ENCODE results near the gene KCNQ1.

Gene KCNQ1

DNA sequence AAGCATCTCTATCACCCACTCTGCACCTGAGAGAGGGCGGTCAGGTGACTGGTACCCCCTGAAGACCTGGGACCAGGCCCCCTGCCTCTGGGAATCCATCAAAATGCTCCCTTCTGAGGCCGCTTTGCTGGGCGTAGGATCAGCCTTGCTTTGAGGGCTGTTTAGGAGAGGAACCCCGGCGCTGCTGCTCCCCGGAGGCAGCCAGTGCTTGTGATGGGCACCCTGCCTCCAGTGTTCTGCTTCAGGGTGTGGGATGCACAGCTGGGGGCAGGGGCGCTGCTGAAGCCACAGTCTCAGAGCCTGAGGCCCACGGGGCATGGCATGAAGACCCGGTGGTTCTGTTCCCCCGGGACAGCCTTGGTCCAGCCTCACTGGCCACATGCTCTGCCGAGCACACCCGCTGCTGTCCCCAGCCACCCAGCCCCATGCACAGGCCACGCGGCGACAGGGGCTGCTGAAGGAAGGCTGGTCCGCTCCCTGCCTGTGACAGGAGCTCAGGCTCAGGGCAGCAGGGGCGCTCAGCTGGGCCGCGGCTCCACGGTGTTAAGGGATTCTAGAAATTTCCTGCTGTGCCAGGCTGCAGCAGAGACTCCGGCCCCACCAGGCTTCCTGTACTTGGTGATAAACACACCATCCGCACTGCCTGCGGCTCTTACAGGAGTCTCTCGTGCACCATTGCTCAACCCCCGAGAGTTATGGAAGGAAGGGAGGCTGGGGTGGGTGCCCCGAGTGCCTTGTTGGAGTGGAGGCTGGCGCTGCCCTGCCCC lies 91.0 kb downstream of the KCNQ1 start:
- no peak for DNase-seq (ENCODE audit: low spot score)

DNA sequence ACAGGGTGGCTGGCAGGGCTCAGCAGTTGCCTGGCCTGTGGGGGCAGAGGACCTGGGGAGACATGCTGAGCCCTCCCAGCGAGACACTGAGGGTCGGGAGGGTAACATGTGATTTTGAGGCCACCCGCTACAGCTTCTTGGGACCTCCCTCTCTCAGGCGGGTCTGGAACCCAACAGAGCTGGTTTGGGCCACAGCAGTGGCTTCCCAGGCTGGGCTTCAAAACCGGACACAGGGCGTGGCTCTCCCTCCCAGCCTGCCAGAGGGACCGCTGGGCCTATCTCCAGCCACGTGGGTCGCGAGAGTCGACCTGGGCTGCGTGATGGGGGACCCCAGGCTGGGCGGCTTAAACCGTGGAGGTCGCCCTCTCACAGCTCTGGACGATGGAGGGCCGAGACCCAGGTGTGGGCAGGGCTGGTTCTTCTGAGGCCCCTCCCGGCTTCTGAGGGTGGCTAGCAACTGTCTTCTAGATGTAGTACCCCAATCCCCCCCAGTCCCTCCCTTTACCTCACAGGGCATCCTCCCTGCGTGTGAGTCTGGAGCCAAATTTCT lies 91.7 kb downstream of the KCNQ1 start:
- DNase-seq (ENCODE audit: low spot score) = no peak

DNA sequence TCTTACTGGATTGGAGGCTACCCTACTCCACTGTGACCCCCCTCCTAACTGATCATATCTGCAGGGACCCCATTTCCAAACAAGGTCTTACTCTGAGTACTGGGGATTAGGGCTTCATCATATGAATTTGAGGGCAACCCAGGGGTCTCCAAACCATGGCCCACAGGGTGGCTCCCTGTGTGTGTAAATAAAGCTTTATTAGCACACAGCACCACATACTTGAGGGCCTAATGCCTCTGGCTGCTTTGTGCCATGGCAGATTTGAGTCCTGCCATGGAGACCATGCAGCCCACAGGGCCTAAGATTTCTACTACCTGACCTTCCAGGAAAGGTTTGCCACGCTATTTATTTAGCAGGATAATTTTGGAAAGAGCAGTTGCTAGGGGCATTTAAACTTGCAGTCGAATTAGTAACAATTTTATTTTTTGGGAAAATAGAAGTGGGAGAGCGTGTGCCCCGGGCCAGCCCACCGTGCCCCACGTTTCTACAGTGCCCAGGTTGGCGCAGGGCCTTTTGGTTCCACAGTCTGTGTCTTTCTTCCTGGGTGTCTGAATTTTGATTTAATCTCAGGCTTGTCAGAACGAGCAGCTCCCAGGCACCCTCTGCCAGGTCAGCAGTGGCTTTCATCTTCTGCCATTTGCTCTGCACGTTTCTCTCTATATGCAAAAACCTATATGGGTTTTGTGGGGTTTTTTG lies 92.3 kb downstream of the KCNQ1 start:
- DNase-seq (ENCODE audit: low spot score) = no peak

DNA sequence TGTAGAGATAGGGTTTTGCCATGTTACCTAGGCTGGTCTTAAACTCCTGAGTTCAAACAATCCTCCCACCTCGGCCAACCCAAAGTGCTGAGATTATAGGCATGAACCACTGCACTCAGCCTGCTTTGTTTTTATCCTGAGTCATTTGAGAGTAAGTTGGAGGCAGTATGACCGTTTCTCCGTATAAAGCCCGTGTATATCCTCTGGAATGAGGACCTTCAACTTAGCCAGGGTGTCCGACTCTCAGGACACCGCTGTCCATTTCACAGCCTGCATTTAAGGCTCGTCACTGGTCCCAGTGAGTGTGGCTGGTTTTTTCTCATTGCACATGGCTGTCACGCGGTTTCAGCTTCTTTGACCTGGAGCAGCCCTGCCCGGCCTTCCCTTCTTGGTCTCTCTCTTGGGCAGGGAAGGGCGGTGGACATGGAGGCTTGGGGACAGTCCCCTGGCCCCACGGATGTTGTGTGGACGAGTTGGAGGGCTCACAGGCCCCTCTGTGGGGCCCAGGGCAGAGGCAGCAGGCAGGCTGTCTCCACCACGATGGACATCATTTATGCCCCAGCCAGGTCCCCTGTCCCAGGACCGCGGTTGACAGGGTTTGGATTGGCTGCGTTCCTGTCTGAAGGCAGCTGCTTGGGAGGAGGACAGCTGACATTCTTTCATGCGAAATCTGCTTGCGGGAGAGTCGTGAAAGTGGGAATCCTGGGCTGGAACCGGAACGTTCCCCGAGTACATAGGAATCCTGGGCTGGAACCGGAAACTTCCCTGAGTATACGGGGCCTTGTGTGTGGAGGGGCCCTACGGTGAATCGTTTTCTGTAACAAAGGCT lies 93.3 kb downstream of the KCNQ1 start:
- DNase-seq (ENCODE audit: low spot score) = no peak

DNA sequence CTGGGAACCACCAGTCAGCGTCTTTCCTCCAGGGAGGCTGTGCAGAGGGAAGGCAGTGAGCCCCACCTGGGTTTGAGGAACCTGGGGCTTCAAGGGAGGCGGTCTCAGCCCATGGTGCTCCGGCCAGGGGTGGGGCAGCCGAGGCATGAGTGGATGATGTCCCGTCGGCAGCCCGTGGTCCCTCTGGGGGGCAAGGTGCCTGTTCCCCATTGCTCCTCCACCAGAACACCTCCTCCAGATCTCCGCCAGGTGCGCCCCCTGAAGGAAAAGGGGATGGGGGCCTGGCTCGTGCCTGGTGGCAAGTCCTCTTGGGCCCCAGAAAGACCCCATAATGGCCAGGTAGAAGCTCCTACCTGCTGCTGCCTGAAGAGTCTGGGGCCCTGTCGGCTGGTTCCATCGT lies 94.1 kb downstream of the KCNQ1 start:
- DNase-seq (ENCODE audit: low spot score) = no peak

DNA sequence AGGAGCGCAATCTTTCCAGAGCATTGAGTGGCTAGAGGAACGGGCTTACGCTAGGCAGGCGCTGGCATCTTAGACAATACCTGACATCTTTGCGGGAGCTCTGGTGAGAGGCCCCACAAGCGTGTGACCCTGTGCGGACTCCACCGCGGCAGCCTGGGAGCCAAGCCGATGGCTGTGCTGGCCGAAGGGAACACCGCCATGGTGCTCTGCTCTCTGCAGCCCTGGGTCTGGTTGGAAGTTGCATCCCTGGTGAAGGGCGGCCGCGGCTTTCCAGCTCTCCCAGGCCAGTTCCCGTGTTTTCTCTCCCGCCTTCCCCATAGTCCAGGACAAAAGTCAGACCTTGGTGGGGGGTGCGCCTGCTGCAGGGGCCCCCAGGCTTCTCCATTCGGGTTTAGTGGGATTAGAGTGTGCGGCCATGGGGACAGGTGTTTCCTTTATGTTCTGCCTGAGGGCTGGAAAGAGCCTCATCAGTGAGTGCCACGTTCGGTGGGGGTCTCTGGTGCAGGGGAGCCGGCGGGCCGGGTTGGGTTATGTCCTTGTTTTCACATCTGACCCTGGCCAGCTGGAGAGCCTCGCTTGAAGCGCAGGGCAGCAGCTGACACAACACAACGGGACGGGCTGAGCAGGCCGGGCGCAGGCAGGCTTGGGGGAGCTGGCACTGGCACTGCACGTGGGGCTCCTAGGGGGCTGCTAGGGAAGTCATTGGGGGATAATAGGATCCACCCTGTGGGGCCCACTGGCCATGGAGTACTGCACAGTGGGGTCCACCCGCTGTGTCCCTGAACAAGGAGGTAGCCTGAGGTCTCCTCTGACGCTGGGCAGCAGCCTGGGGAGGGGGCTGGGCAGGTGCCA lies 94.8 kb downstream of the KCNQ1 start:
- no peak for DNase-seq (ENCODE audit: low spot score)

DNA sequence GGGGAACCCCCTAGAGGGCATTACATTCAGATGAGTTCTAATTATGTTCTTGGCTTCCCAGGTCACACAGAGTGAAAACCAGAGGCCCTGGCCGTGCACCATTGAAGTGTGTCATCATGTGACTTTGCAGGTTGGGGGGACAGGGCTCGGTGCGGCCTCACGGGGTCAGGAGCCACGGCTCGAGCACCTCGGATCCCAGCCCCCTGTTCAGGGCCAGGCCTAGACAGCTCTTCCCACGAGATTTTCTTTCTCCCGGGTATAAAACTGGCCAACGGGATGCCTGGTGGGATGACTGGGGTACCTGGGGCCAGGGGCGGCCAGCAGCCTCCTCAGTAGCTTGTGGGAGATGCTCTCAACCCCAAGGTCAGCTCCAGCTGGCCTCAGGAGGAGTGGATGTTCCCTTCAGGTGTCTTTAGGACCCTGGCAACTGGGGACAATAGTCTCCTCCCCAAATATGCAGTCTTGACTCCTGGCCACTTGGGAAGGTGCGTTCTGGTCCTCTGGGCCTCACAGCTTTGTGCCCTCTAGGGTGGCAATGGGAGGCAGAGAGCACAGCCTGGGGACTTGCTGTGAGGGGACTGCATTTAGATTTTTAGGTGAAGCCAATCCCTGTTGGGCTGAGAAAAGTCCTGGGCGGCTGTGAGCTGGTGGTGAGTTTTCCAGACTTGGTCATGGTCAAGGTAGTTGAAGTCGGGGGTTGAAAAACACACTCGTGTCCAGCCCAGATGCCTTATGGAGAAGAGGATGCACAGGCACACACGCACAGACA lies 95.6 kb downstream of the KCNQ1 start:
- no peak for DNase-seq (ENCODE audit: low spot score)

DNA sequence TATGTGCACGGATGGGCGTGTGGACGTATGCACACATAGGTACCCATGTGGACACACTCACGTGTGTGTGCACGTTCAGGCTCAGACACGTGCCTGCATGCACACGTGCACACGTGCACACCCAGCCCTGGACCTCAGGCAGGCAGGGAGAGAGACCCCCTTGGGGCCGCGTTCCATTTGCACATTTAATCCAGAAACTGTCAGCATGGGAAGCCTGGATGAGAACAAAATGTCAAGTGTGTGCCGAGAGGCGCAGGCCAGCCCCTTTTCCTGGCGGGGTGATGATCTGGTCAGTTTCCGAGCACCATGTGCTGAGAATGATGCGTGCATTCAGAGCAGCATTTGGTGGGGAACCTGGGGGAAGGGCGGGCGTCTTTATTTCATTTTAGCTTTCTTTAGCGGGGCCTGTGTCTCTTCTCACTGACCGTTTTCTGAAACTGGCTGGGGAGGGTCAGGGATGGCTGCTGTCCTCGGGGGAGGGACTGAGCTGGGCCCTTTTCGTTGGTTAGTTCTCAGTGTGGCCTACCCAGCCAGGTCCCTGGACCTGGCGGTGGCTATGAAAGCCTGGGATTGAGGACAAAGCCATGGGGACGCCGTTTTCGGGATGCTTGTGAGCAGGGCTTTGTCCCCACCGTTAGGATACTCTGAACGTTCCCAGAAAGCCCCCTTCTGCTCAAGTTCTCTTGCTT lies 96.3 kb downstream of the KCNQ1 start:
- DNase-seq (ENCODE audit: low spot score) = no peak

DNA sequence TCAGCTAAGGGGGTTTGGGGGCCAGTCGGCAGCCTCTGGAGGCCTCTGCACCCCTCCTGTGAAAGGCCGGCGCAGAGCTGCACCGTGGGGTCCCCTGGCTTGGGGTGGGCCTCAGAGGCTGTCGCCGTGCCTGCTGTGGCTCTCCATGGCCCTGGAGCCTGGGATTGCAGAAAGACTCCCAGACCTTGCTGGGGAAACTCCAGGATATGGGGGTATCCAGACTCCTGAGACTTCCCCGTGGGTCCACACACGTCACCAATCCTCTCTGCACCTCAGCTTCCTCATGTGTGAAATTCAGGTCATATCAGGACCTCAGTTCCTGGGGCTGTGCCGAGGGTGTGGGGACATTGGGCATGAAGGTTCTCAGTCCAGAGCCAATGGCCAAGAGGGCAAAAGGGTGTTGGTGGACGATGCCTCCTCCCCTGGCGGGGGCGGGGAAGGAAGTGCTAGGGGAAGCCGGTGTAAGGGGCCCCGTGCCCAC lies 97.1 kb downstream of the KCNQ1 start:
- DNase-seq (ENCODE audit: low spot score) = no peak

DNA sequence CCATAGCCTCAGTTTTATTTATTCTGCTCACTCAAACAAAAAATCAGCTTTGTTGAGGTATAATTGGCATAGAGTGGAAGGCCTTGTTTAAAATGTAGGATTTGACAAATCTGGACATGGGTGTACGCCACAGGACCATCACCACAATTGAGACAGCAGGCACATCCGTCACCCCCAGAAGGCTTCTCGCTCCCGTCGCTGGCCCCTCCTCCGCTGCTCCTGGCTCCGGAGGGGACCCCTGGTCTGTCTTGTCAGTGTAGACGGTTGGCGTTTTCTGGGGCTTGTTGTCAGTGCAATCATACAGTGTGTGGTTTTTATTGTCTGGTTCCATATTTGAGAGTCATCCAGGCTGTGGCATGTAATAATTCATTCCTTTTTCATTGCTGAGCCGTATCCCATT lies 97.6 kb downstream of the KCNQ1 start:
- DNase-seq (ENCODE audit: low spot score) = no peak

DNA sequence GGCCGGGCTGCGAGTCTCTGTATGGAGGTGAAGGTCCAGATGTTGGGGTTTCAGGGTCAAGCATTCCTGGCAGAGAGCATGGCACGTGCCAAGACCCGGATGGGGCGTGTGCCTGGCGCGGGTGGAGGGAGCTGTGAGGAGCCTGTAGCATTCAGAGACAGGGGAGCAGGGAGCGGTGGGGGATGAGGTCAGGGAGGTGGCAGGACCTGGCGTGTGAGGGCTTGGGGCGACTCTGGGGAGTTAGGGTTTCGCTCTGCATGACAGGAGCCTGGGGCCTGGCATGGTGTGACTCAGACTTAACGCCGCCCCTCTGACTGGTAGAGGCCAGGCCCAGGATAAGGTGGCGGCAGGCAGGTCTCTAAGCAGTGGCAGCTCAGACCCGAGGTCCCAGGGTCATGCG lies 103.0 kb downstream of the KCNQ1 start:
- no peak for DNase-seq (ENCODE audit: low spot score)

DNA sequence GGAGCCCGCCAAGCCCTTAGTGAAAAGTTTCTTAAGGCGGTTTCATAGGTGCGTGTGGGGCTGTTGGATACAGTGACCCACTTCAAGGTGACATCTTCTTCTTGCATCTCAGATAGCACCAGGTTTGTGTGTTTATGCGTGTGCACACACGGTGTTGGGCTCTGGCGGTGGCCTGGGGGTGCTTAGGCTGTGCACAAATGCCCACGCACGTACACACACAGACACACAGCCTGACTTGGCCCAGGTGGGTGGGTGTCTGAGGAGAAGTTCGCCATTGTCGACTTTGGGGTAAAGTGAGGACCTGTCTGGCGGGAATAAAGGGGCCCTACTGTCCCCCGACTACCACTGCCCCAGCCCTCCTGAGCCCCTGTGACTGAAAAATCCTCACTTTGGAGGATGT lies 103.8 kb downstream of the KCNQ1 start:
- DNase-seq (ENCODE audit: low spot score) = no peak

DNA sequence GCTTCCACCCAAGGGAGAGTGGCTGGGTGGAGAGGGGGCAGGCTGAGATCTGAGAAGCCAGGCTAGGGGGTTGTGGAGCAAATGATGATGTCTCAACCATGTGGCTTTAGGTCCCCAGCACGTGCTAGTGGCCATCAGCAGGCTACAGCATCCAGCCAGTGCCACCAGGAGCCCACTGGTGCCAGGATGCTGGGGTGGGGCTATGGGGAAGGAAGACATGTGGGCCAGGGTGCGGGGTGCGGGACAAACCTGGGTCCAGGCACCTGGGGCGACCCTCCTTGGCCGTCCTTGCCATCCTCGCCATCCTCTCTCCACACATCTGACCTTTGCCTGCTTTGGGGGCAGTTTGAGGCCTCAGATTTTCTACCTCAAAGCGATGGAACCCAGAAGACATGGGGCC lies 104.3 kb downstream of the KCNQ1 start:
- DNase-seq (ENCODE audit: low spot score) = no peak

DNA sequence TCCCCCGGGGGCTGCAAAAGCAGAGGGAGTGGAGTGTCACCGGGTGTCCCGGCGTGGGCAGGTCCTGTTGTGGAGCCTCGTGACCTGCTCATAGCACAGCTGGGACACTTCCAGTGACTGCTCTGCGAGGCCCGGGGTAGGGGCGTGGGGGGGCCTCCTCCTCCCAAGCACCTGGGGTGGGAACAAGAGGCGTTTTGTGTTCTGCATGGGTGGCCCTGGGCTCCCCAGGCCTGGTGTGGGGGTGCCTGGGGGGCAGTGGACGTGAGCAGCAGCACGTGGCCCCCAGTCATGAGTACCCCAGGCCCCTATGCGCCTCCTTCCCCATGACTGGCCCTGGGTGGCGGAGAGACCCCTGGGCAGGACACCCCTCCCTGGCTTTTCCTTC lies 104.7 kb downstream of the KCNQ1 start:
- no peak for DNase-seq (ENCODE audit: low spot score)

DNA sequence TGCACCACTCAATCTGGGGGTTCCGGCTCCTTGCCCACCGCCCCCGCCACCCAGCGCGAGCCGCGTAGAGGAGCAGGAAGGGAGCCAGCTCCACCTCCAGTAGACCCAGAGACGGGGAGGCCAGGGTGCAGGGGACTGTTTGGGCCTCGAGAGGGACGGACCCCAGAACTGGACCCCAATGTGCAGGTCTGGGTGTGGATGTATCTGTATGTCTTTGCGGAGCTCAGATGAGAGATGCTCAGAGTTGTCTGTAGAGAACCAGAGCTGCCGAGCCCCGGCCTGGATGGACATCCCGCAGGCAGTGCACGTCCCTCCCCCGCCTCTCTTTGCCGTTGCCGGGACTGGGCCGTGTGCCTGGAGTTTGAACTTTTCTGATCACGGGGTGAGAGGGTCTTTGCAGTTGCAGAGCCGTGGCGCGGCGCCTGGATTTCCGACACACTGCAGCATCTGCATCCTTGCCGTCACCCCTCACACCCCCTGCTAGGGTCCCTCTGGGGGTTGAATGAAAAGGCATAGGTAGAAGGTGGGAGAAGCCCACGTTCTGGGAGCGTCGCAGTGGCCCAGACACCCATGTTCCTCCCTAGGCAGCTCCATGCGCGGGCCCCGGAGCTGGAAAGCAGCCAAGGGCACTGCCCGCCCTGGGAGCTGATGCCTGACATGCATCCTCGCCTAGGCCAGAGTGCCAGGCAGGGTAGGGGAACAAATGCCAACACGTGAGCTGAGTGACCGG lies 105.2 kb downstream of the KCNQ1 start:
- no peak for DNase-seq (ENCODE audit: low spot score)

DNA sequence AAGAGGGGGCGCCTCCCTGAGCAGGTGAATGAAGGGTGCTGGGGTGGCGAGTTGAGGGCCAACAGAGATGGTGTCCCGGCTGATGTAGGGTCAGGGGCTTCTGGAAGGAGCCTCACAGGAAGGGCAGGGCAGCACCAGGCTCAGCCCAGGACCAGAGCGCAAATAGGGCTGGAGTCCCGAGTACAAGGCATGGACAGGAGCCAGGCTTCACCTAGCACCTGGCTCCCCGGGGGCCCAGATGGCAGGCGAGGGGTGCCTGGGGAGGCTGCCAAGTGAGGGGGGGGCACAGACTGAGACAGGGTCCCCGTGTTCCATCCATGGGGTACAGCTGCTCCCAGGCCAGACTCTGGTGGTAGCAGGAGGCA lies 105.8 kb downstream of the KCNQ1 start:
- no peak for DNase-seq (ENCODE audit: low spot score)

DNA sequence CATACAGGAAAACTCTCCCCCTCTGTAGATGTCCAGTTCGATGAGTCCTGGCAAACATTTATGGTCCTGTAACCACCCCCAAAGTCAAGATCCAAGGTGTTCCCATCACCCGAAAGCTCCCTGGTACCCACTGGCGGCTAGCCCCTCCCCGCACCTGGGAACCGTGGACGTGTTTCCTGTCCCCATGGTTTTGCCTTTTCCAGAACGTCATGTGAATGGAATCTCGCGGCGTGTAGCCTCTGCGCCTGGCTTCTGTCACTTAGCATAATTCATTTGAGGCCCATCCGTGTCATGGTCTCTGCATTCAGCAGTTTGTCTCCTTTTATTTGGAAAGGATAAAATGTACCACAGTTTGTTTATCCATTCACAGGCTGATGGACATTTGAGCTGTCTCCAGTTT lies 106.3 kb downstream of the KCNQ1 start:
- no peak for DNase-seq (ENCODE audit: low spot score)

DNA sequence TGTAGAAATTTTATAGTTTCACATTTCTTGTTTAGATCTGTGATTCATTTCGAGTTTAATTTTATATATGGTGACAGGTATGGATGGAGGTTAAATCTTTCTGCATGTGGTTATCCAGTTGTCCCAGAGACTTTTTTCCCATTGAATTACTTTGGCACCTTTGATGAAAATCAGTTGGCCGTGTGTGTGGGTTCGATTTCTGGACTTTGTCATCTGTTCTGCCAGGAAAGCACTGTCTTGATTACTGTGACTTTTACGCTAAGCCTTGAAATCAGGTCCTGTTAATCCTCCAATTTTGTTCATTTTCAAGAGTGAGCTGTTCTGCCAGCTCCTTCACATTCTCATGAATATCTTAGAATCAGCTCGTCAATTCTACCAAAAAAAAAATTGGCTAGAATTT lies 107.4 kb downstream of the KCNQ1 start:
- DNase-seq (ENCODE audit: low spot score) = no peak

DNA sequence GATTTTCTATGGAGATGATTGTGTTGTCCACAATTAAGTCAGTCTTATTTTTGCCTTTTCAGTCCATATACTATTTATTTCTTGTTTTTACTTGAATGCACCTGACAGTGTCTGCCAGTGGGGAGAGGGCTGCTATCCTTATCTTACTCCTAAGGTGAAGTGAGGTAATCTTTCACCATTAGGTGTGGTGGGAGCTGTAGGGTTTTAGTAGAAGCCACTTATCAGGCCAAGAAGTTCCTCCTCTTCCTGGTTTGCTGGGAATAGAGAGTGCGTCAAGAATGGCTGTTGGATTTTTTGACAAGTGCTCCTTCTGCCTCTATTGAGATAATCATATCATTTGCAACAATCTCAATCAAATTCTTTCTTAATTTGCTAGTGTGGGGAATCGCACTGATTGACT lies 108.4 kb downstream of the KCNQ1 start:
- no peak for DNase-seq (ENCODE audit: low spot score)

DNA sequence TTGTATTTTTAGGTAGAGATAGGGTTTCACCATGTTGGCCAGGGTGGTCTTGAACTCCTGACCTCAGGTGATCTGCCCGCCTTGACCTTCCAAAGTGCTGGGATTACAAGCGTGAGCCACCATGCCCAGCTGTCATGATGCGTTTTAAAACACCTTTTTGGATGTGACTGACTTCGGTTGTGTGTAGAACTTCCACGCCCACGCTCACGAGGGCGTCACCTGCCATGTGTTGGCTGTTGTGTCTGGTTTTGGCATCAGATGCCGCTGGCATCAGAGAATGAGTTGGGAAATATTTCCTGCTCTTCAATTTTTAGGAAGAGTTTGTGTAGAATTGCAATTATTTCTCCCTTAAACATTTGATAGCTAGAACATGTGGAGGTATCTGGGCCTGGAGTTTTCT lies 109.1 kb downstream of the KCNQ1 start:
- no peak for DNase-seq (ENCODE audit: low spot score)

Measured in NAMALWA (cell line).